A673 (cell line): ENCODE results near the gene RALGAPA2.

ENCODE experiments used
- CTCF ChIP-seq: fragments of 300-800, 200-600 bp; sonication (generic); conservative IDR thresholded peaks from 2 replicates; pipeline ENCODE4 v1.5.1; 2017; ENCODE audit warnings: low read depth, mild to moderate bottlenecking, antibody characterized with exemption, low read length, moderate library complexity, mixed read lengths
- EZH2 ChIP-seq: fragments of 200-600 bp; sonication (generic); IDR thresholded peaks from 2 replicates; pipeline ENCODE4 v1.6.1; 2017; ENCODE audit warnings: borderline replicate concordance, low read depth, mild to moderate bottlenecking, mixed read lengths, antibody characterized with exemption, low read length; ENCODE audit not compliant: poor library complexity, severe bottlenecking

DNA sequence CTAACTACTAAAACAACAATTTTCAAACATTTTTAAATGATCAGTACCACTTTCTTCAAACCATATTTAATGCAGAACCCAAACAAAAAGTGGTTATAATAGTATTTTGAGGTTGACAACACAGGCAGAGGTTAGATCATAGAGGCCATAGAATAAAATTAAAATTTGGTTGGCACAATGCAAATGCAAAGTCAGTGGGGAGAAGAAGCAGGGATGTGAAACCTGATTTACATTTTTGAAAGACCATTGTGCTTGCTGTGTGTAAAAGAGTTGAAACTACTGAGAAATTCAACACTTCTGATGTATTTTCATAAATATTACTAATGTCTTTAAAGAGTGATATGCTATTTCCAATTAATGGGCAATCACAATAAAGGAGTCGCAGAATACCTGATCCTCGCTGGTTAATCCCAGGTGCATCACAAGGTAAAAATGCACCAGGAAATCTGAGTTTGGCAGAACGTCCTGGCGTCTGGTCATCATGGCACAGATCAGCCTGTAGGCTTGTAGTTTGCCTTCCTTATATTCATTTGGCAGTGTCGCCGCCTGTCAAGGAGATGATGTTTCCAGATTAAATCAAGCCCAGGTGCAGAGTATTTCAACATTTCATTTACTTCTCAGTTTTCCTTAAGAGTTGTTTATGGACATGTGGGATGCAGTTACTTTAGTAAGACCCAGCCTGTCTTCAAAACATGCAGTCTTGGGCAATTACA, 141.2 kb downstream of the RALGAPA2 start:
- TF ChIP-seq CTCF (no peak), EZH2 (no peak)
